SH-SY5Y (cell line): Measurements from ENCODE around the gene ORM2.

Source experiments
- GATA2 ChIP-seq: IDR thresholded peaks from 2 replicates; pipeline ENCODE4 v1.6.1; 2011; ENCODE audit warnings: mild to moderate bottlenecking, low read depth, low read length
- GATA3 ChIP-seq: IDR thresholded peaks from 2 replicates; pipeline ENCODE4 v1.6.1; 2011; ENCODE audit warnings: low read depth, mild to moderate bottlenecking, low read length, moderate library complexity

Gene ORM2

GRCh38 chr9:114347675-114348074, 18.0 kb downstream of the ORM2 start:
- TF ChIP-seq GATA2 = no peak
- TF ChIP-seq GATA3 = no peak

GRCh38 chr9:114348261-114348905, 18.7 kb downstream of the ORM2 start:
- TF ChIP-seq GATA2 = no peak
- no peak for TF ChIP-seq GATA3

- TF ChIP-seq GATA3 (no peak), GATA2 (no peak)
These were observed 19.3 kb downstream of the ORM2 start for GRCh38 chr9:114348906-114349482.

- no peak for TF ChIP-seq GATA3
- TF ChIP-seq GATA2 = no peak
These were observed 20.2 kb downstream of the ORM2 start for GRCh38 chr9:114349713-114350480.

GRCh38 chr9:114350636-114351401, 21.1 kb downstream of the ORM2 start:
- TF ChIP-seq GATA3 (no peak), GATA2 (no peak)

- TF ChIP-seq GATA2 (no peak), GATA3 (no peak)
These were observed 22.3 kb downstream of the ORM2 start for GRCh38 chr9:114351932-114352331.

GRCh38 chr9:114355821-114356220, 26.2 kb downstream of the ORM2 start:
- no peak for TF ChIP-seq GATA3
- TF ChIP-seq GATA2 = no peak

GRCh38 chr9:114356792-114357191, 27.1 kb downstream of the ORM2 start:
- no peak for TF ChIP-seq GATA2
- TF ChIP-seq GATA3 = no peak

GRCh38 chr9:114357360-114357759, 27.7 kb downstream of the ORM2 start:
- TF ChIP-seq GATA2 (no peak), GATA3 (no peak)

GRCh38 chr9:114357911-114358328, 28.3 kb downstream of the ORM2 start:
- TF ChIP-seq GATA2 (no peak), GATA3 (no peak)

- TF ChIP-seq GATA2 (no peak), GATA3 (no peak)
These were observed 30.1 kb downstream of the ORM2 start for GRCh38 chr9:114359801-114360200.

- TF ChIP-seq GATA2 (no peak), GATA3 (no peak)
These were observed 31.9 kb downstream of the ORM2 start for GRCh38 chr9:114361542-114361941.

GRCh38 chr9:114362394-114362793, 32.7 kb downstream of the ORM2 start:
- TF ChIP-seq GATA3 = no peak
- no peak for TF ChIP-seq GATA2

GRCh38 chr9:114363424-114363823, 33.8 kb downstream of the ORM2 start:
- no peak for TF ChIP-seq GATA2
- no peak for TF ChIP-seq GATA3
